Measurements from ENCODE around the gene PHACTR3.
"Not testable (repeated sequence)": the region's sequence is repeated elsewhere in the genome, so short reads cannot be mapped to it uniquely, and the experiment has no call there.

The PHACTR3 gene

DNA sequence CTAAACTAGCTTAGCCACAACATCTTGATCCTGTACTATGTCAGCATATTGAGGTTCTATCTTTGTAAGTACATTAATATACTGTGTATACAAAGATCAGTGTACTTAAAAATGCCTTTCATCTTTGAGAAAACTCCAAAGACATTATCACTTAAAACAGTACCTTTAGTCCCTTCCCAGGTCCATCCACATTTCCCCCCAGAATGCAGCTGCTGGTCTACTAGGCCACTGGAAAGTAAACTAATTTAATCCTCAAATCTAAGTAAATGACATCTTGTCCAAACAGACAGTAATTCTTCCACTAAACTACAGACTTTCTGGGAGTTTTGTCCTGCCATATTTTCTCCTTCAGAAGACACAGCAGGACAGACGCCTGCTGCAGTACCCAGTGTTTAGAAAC lies 260.4 kb downstream of the PHACTR3 start:
- DNase-seq (ENCODE audit: low spot score), result no peak

DNA sequence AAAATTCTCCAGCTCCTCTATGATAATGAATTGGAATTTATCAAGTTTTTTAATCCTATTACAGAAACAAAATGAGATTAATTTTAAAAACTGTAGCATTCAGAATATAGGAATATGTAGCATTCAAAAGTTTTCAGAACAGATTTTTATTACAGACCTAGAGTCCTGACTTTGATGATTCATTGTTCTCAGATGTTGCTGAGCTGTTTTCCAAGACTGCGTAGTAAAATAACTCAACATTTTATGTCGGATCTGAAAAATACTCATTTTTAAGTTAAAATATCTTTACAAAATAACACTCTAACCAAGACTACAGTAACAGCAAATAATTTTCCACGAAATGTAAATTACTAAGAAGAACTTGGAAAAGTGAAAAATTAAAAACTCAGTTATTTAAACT lies 262.0 kb downstream of the PHACTR3 start:
- DNase-seq (ENCODE audit: low spot score), result no peak

DNA sequence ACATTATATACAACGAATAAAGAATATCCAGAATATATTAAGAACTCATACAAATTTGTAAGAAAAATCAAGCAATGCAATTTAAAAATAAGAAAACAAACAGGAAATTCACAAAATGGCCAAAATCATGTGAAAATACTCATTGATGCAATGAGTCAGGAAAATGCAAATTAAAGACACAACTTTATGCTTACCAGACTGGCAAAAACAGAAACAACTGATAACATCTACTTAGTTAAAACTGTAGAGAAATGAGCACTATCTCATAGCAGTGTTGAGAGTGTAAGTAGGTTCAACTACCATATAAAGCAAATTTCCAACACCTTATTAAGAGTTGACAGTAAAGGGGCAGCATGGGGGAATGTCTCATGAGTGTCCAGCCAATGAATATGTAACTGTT lies 266.8 kb downstream of the PHACTR3 start:
- DNase-seq (ENCODE audit: low spot score), result no peak

DNA sequence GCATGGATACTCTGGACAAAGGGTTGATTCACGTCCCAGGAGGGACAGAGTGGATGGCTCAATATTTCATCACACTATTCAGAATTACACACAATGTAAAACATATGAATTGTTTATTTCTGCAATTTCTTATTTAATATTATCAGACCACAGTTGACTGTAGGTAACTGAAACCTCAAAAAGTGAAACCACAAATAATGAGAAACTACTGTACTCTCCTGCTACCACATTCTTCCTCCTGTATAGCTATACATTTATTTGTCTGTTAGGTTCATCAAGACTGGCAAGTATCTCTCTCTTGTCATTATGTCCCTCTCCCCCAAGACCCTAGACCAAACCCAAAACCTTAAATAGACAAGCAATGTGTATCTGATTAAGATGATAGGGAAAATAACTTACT lies 269.1 kb downstream of the PHACTR3 start:
- no peak for DNase-seq (ENCODE audit: low spot score)

GRCh38 chr20:59880198-59880597 lies 275.9 kb downstream of the PHACTR3 start:
- DNase-seq (ENCODE audit: low spot score), result no peak

GRCh38 chr20:59884494-59884893 lies 280.2 kb downstream of the PHACTR3 start:
- no peak for DNase-seq (ENCODE audit: low spot score)

DNA sequence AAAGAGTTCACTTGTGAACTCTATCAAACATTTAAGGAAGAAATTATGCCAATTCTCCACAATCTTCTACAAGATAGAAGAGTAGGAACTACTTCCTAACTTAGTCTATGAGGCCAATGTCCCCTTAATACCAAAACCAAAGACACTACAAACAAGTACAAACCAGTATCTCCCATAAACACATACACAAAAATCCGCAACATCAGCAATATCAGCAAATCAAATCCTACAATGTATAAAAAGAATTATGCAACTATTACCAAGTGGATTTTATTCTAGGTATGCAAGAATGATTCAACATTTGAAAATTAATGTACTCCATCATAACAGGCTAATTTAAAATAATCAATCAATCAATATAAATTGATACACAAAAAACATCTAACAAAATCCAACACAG lies 283.7 kb downstream of the PHACTR3 start:
- DNase-seq (ENCODE audit: low spot score), result no peak

GRCh38 chr20:59890035-59890434 lies 285.7 kb downstream of the PHACTR3 start:
- not testable (repeated sequence) for DNase-seq (ENCODE audit: low spot score)

DNA sequence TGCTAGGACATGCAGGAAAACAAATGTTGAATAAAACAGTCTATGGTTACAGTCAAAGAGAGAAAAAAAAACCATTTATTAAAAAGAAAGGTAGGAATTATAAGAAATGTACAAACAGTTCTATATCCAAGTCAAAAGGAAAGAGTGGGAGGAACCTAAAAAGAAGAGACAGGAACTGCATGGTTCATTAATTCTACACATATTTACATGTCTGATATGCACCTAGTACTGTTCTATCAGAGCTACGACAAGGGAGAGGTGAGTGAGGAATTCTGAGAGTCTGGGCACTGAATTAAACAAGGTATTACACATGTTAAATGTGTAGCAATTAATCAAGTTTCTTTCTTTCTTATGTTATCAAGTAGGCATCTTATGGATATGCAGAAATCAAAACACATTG lies 287.2 kb downstream of the PHACTR3 start:
- peak; percentile 16 for DNase-seq (ENCODE audit: low spot score)

- no peak for DNase-seq (ENCODE audit: low spot score)
Measured at GRCh38 chr20:59895908-59896307, 291.6 kb downstream of the PHACTR3 start.

All from kidney tubule cell (primary cell).